ENCODE results near the gene CCDC85B. TPM values are rescaled to one million over a fixed set of nuclear protein-coding genes. Genes with fewer than 3 reads are reported as not detected.
A peak's percentile ranks its signal among the peaks of the same experiment; 100 is the strongest.

Gene CCDC85B
- total and polyA plus RNA-seq, 3 donors from 2014 or later: 17.1 to 102 (median 77.1) TPM

- intact Hi-C loops (cut with DNase I; ENCODE audit: low total_unique reads): no loop called here
- no peaks in the 10 kb centered on the region for H3K27me3 ChIP-seq
- 32 to 35% methylated on average over 8 to 14 of the region's 14 CpGs for WGBS, 2 donors
- DNase-seq: peak; percentile 53
- H3K4me3 ChIP-seq: no peak overlapping the region
- no peaks in the 10 kb centered on the region for H3K9me3 ChIP-seq
- TF ChIP-seq POLR2A (IDR thresholded peaks at IDR 0.05): no peak
- TF ChIP-seq, protein P1, sequence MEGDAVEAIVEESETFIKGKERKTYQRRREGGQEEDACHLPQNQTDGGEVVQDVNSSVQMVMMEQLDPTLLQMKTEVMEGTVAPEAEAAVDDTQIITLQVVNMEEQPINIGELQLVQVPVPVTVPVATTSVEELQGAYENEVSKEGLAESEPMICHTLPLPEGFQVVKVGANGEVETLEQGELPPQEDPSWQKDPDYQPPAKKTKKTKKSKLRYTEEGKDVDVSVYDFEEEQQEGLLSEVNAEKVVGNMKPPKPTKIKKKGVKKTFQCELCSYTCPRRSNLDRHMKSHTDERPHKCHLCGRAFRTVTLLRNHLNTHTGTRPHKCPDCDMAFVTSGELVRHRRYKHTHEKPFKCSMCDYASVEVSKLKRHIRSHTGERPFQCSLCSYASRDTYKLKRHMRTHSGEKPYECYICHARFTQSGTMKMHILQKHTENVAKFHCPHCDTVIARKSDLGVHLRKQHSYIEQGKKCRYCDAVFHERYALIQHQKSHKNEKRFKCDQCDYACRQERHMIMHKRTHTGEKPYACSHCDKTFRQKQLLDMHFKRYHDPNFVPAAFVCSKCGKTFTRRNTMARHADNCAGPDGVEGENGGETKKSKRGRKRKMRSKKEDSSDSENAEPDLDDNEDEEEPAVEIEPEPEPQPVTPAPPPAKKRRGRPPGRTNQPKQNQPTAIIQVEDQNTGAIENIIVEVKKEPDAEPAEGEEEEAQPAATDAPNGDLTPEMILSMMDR (IDR thresholded peaks at IDR 0.05): peak in 1 of 3 experiments; percentile 19
- H3K36me3 ChIP-seq (ENCODE audit: low read depth, missing control alignments): no peaks in the 10 kb centered on the region
- H3K27ac ChIP-seq: no peak overlapping the region
- peaks cover 30% of the 10 kb centered on the region for H3K4me1 ChIP-seq
These were observed 21.5 kb downstream of the CCDC85B start for GRCh38 chr11:65911682-65912568.

- peaks cover 39% of the 10 kb centered on the region for H3K4me1 ChIP-seq
- no peak for DNase-seq
- WGBS, 2 donors: 58 to 61% methylated on average over 4 of the region's 4 CpGs
- H3K9me3 ChIP-seq: no peaks in the 10 kb centered on the region
- H3K27me3 ChIP-seq: no peaks in the 10 kb centered on the region
- intact Hi-C loops (cut with DNase I; ENCODE audit: low total_unique reads): no loop called here
- no peak for TF ChIP-seq POLR2A (IDR thresholded peaks at IDR 0.05)
- TF ChIP-seq, protein P1 (IDR thresholded peaks at IDR 0.05): no peak
- no peak overlapping the region for H3K4me3 ChIP-seq
- no peaks in the 10 kb centered on the region for H3K36me3 ChIP-seq (ENCODE audit: low read depth, missing control alignments)
- no peak overlapping the region for H3K27ac ChIP-seq
These were observed 22.4 kb downstream of the CCDC85B start for GRCh38 chr11:65912845-65913244.

DNA sequence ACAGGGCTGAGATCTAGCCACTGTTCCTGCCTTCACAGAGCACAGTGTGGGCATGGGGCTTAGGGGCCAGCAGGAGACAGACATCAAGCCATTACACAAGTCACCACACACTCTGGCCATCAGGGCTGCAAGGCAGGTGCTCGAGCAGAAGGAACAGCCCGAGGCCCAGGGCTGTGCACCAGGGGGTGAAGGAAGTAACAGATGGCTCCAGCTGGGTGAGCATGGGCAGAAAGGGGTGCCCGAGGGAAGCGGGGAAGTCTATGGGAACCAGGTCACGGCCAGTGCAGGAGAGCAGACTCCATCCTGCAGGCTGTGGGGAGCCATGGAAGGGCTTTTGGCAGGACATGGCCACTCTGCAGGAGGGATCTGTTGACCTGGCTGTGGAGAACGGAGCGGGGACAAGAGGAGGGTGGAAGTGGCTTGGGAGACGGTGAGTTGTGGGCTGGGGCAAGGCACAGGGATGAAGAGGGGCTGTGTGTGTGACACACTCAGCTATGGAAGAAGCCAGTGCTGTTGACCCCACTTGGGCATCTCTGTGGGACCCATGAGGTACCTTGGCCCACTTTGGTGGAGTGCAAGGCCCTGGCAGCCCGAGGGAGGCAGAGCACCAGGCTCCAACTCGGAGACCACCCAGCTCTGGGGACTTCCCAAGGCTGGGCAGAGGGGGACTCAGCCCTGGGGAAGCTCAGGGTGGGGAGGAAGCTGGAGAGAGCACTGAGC, 24.8 kb downstream of the CCDC85B start:
- H3K9me3 ChIP-seq: no peaks in the 10 kb centered on the region
- H3K27me3 ChIP-seq: no peaks in the 10 kb centered on the region
- intact Hi-C loops (cut with DNase I; ENCODE audit: low total_unique reads): no loop called here
- H3K27ac ChIP-seq: peak overlapping the region; percentile 6 to 97
- H3K4me3 ChIP-seq: no peak overlapping the region
- H3K36me3 ChIP-seq (ENCODE audit: low read depth, missing control alignments): no peaks in the 10 kb centered on the region
- whole genome bisulfite sequencing, 2 donors: 50 to 69% methylated on average over 8 to 10 of the region's 10 CpGs
- TF ChIP-seq, protein P1 (IDR thresholded peaks at IDR 0.05): no peak
- TF ChIP-seq POLR2A (IDR thresholded peaks at IDR 0.05): no peak
- no peak for DNase-seq
- H3K4me1 ChIP-seq: peaks cover 44% of the 10 kb centered on the region

DNA sequence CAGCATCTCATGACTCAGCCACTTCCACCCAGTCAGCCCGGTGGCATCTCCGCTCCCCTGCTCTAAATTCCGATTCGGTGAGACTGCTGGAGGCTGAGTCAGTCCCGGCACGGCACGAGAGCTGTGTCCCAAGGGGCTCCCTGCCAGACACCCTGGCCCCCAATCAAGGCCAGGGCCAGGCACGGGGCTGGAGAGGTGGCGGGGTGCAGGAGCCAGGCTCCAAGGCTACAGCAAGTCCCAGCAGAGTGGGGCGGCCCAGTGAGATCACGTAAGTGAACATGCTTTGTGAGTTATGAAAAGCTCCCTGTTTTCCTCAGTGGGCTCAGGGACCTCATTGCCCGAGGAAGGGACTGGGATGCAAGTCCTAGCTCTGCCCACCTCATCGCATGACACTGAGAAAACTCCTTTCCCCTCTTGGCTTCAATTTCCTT, 25.4 kb downstream of the CCDC85B start:
- H3K36me3 ChIP-seq (ENCODE audit: low read depth, missing control alignments): no peaks in the 10 kb centered on the region
- intact Hi-C loops (cut with DNase I; ENCODE audit: low total_unique reads): no loop called here
- 30 to 35% methylated on average over 12 to 13 of the region's 13 CpGs for WGBS, 2 donors
- peak; percentile 60 for DNase-seq
- no peak overlapping the region for H3K4me3 ChIP-seq
- peaks cover 49% of the 10 kb centered on the region for H3K4me1 ChIP-seq
- no peaks in the 10 kb centered on the region for H3K27me3 ChIP-seq
- H3K27ac ChIP-seq: peak overlapping the region; percentile 6 to 97
- TF ChIP-seq, protein P1 (IDR thresholded peaks at IDR 0.05): no peak
- TF ChIP-seq POLR2A (IDR thresholded peaks at IDR 0.05): no peak
- no peaks in the 10 kb centered on the region for H3K9me3 ChIP-seq

Measured in testis (tissue), 3 donors.